ENCODE measurements around the gene ARL4C.

Gene ARL4C

DNA sequence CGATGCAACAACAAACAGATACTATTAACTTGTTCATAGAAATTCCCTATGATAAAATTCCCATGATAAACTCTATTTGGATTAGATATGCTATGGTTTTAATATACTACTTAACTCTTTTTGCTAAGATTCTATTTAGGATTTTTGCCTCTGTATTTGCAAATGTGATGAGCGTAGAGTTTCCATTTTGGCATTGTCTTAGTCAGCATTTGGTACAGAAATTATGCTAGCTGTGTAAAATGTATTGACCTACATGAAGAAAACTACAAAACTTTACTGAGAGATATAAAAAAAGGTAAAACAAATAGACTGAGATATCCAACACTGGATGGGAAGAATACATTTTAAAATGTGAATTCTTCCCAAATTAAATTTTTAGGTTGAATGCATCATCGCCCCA lies 29.8 kb upstream of the ARL4C start:
- H3K9me2 ChIP-seq (replicated peaks; ENCODE audit: insufficient read depth, low read length): no peaks in the 10 kb centered on the region
- H3K36me3 ChIP-seq (ENCODE audit: low read length): no peaks in the 10 kb centered on the region
- no peak overlapping the region for H2AFZ ChIP-seq (ENCODE audit: low read depth, low read length, severe bottlenecking)
- H4K20me1 ChIP-seq (ENCODE audit: low read depth, low read length): no peaks in the 10 kb centered on the region
- no peak overlapping the region for H3K4me3 ChIP-seq (ENCODE audit: insufficient read depth, low read length, poor library complexity, severe bottlenecking)
- no peaks in the 10 kb centered on the region for H3F3A ChIP-seq (ENCODE audit: insufficient read depth)
- H3K27ac ChIP-seq (ENCODE audit: low read depth, low read length): no peak overlapping the region
- no peaks in the 10 kb centered on the region for H3K79me2 ChIP-seq (ENCODE audit: insufficient read depth, low read length)
- H3K9ac ChIP-seq (ENCODE audit: low read length): no peak overlapping the region
- no peak for TF ChIP-seq EZH2phosphoT487 (conservative IDR thresholded peaks at IDR 0.05; ENCODE audit: low read length)
- TF ChIP-seq, protein P1, sequence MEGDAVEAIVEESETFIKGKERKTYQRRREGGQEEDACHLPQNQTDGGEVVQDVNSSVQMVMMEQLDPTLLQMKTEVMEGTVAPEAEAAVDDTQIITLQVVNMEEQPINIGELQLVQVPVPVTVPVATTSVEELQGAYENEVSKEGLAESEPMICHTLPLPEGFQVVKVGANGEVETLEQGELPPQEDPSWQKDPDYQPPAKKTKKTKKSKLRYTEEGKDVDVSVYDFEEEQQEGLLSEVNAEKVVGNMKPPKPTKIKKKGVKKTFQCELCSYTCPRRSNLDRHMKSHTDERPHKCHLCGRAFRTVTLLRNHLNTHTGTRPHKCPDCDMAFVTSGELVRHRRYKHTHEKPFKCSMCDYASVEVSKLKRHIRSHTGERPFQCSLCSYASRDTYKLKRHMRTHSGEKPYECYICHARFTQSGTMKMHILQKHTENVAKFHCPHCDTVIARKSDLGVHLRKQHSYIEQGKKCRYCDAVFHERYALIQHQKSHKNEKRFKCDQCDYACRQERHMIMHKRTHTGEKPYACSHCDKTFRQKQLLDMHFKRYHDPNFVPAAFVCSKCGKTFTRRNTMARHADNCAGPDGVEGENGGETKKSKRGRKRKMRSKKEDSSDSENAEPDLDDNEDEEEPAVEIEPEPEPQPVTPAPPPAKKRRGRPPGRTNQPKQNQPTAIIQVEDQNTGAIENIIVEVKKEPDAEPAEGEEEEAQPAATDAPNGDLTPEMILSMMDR (IDR thresholded peaks at IDR 0.05; ENCODE audit: insufficient read depth, low read length, poor library complexity, severe bottlenecking): no peak
- H3K9me3 ChIP-seq (ENCODE audit: insufficient read depth, low read length): no peaks in the 10 kb centered on the region
- no peak overlapping the region for H3K4me2 ChIP-seq (ENCODE audit: low read depth, low read length, poor library complexity, severe bottlenecking)
- H3K27me3 ChIP-seq (ENCODE audit: low read length): no peaks in the 10 kb centered on the region

DNA sequence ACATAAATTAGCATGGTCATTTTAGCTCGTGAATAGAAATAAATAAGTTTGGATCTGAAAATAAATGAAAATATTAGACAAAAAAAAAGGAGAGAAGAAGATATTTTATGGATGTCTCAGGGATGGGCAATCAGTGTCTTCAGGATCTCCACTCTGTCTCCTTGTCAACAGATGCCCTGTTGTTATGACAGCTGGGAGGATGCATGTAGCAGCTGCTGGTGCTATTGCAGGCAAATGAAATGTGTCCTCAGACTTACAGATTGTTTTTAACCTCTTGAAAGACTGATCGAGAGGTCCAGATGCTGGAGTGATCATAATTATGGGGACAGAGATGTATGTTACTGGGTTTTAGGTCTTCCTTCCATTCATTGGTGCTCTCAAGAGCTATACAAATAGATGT lies 24.7 kb upstream of the ARL4C start:
- no peaks in the 10 kb centered on the region for H3K27me3 ChIP-seq (ENCODE audit: low read length)
- H4K20me1 ChIP-seq (ENCODE audit: low read depth, low read length): no peaks in the 10 kb centered on the region; the same call in 1 of the 2 replicates
- H3F3A ChIP-seq (ENCODE audit: insufficient read depth): no peaks in the 10 kb centered on the region
- H3K36me3 ChIP-seq (ENCODE audit: low read length): no peaks in the 10 kb centered on the region
- no peak overlapping the region for H3K27ac ChIP-seq (ENCODE audit: low read depth, low read length)
- H3K9me3 ChIP-seq (ENCODE audit: insufficient read depth, low read length): no peaks in the 10 kb centered on the region
- no peak overlapping the region for H3K4me3 ChIP-seq (ENCODE audit: insufficient read depth, low read length, poor library complexity, severe bottlenecking)
- no peak overlapping the region for H3K9ac ChIP-seq (ENCODE audit: low read length)
- TF ChIP-seq EZH2phosphoT487 (conservative IDR thresholded peaks at IDR 0.05; ENCODE audit: low read length): no peak
- TF ChIP-seq, protein P1 (IDR thresholded peaks at IDR 0.05; ENCODE audit: insufficient read depth, low read length, poor library complexity, severe bottlenecking): no peak
- H3K79me2 ChIP-seq (ENCODE audit: insufficient read depth, low read length): no peaks in the 10 kb centered on the region
- no peak overlapping the region for H3K4me2 ChIP-seq (ENCODE audit: low read depth, low read length, poor library complexity, severe bottlenecking)
- no peak overlapping the region for H2AFZ ChIP-seq (ENCODE audit: low read depth, low read length, severe bottlenecking)
- no peaks in the 10 kb centered on the region for H3K9me2 ChIP-seq (replicated peaks; ENCODE audit: insufficient read depth, low read length)

DNA sequence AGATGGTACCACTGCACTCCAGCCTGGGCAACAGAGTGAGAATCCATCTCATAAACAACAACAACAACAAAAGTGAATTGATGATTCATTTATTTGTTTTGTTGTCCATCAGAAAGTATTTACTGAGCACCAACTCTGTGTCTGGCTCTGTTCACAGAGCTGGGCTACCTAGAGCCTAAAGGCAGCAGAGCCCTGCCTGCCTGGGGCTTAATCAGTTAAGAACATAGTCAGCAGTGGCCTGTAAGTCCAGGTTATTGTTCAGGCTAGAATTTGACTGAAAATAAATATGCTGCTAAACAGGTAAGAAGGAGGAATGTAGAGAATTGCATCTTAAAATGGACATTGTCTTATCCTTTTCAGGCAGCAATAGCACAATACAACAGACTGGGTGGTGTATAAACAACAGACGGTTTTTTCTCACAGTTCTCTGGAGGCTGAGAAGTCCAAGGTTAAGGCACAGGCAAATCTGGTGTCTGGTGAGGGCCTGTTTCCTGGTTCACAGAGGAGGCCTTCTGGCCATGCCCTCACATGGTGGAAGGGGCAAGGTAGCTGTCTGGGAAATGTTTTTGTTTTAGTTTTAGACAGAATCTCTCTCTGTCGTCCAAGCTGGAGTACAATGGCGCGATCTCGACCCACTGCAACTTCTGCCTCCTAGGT lies 22.2 kb upstream of the ARL4C start:
- H3F3A ChIP-seq (ENCODE audit: insufficient read depth): no peaks in the 10 kb centered on the region
- no peak overlapping the region for H3K27ac ChIP-seq (ENCODE audit: low read depth, low read length)
- H3K27me3 ChIP-seq (ENCODE audit: low read length): no peaks in the 10 kb centered on the region
- H3K36me3 ChIP-seq (ENCODE audit: low read length): no peaks in the 10 kb centered on the region
- H3K9me2 ChIP-seq (replicated peaks; ENCODE audit: insufficient read depth, low read length): no peaks in the 10 kb centered on the region
- no peak overlapping the region for H2AFZ ChIP-seq (ENCODE audit: low read depth, low read length, severe bottlenecking)
- H3K79me2 ChIP-seq (ENCODE audit: insufficient read depth, low read length): no peaks in the 10 kb centered on the region
- no peak overlapping the region for H3K4me3 ChIP-seq (ENCODE audit: insufficient read depth, low read length, poor library complexity, severe bottlenecking)
- H3K4me2 ChIP-seq (ENCODE audit: low read depth, low read length, poor library complexity, severe bottlenecking): no peak overlapping the region
- no peaks in the 10 kb centered on the region; the same call in 1 of the 2 replicates for H4K20me1 ChIP-seq (ENCODE audit: low read depth, low read length)
- no peak overlapping the region for H3K9ac ChIP-seq (ENCODE audit: low read length)
- no peaks in the 10 kb centered on the region for H3K9me3 ChIP-seq (ENCODE audit: insufficient read depth, low read length)
- no peak for TF ChIP-seq EZH2phosphoT487 (conservative IDR thresholded peaks at IDR 0.05; ENCODE audit: low read length)
- TF ChIP-seq, protein P1 (IDR thresholded peaks at IDR 0.05; ENCODE audit: insufficient read depth, low read length, poor library complexity, severe bottlenecking): no peak

All from SU-DHL-6 (cell line).